H1 (cell line): ENCODE data around the gene STARD3. TPM values are rescaled to one million over a fixed set of nuclear protein-coding genes. Genes with fewer than 3 reads are reported as not detected.

Experiments
- CTCF ChIA-PET: fragments of 300-600 bp; sonication (Branson Sonifier 250); formaldehyde crosslinking; loops from one replicate; lab custom pipeline; 2021; ENCODE audit not compliant: partially characterized antibody; lab: Charles Lee
- POLR2A ChIA-PET: fragments of 300-600 bp; sonication (Branson Sonifier 250); formaldehyde crosslinking; loops from one replicate; lab custom pipeline; 2021; ENCODE audit warnings: inconsistent platforms; ENCODE audit not compliant: partially characterized antibody; lab: Charles Lee
- DNase-seq, 2 experiments: peaks; one replicate each; pipeline versions ENCODE4 v3.0.0 to v3.0.0-alpha.2; 2010 to 2022; ENCODE audit warnings: low spot score in 2 of 2, low read depth in 1 of 2, mixed read lengths in 1 of 2
- FAIRE-seq: peaks from 2 replicates; lab custom pipeline; 2011; peaks lifted over from hg19 to GRCh38; lab: Jason Lieb, UNC
- H2AFZ ChIP-seq: 2 replicates; pipeline ENCODE4 v1.8.1; 2012; ENCODE audit warnings: low read length, inconsistent platforms
- H2AK5ac ChIP-seq: 2 replicates; pipeline ENCODE4 v1.6.1; 2013; ENCODE audit warnings: low read depth, low read length
- H2BK120ac ChIP-seq: replicated peaks from 2 replicates; pipeline ENCODE3; 2013; ENCODE audit warnings: low read depth, low read length, inconsistent platforms
- H2BK12ac ChIP-seq: 2 replicates; pipeline ENCODE4 v1.6.1; 2013; ENCODE audit warnings: low read depth, low read length
- H2BK15ac ChIP-seq: 2 replicates; pipeline ENCODE4 v1.6.1; 2013; ENCODE audit warnings: low read length
- H2BK20ac ChIP-seq: 2 replicates; pipeline ENCODE4 v1.6.1; 2013; ENCODE audit warnings: low read length
- H2BK5ac ChIP-seq: 2 replicates; pipeline ENCODE4 v1.6.1; 2013; ENCODE audit warnings: low read depth, low read length
- H3K14ac ChIP-seq: 2 replicates; pipeline ENCODE4 v1.6.1; 2013; ENCODE audit warnings: inconsistent platforms; ENCODE audit not compliant: insufficient read length
- H3K18ac ChIP-seq: 2 replicates; pipeline ENCODE4 v1.6.1; 2013; ENCODE audit warnings: low read length; ENCODE audit errors: extremely low read depth
- H3K23ac ChIP-seq: 2 replicates; pipeline ENCODE4 v1.6.1; 2013; ENCODE audit warnings: inconsistent platforms; ENCODE audit not compliant: insufficient read length
- H3K23me2 ChIP-seq: 2 replicates; pipeline ENCODE4 v1.6.1; 2013; ENCODE audit warnings: low read depth, low read length
- H3K27ac ChIP-seq: 2 replicates; pipeline ENCODE4 v1.6.1; 2011; ENCODE audit warnings: low read depth, low read length, inconsistent platforms
- H3K27me3 ChIP-seq, 4 experiments: replicated peaks in 1 of 4; 1 replicate in 1 of 4; 2 replicates in 3 of 4; pipeline versions ENCODE4 v1.6.1 to v1.8.1; 2011 to 2013; ENCODE audit warnings: low read length in 3 of 4, mild to moderate bottlenecking in 3 of 4, inconsistent platforms in 2 of 4, mixed read lengths in 2 of 4, moderate library complexity in 1 of 4; ENCODE audit not compliant: control insufficient read depth in 3 of 4, insufficient read depth in 3 of 4; ENCODE audit errors: extremely low read depth in 1 of 4
- H3K36me3 ChIP-seq, 4 experiments: 2 replicates each; pipeline versions ENCODE4 v1.6.1 to v1.8.1; 2011 to 2013; ENCODE audit warnings: mild to moderate bottlenecking in 4 of 4, low read length in 3 of 4, moderate library complexity in 2 of 4, control low read depth in 1 of 4, inconsistent platforms in 1 of 4; ENCODE audit not compliant: insufficient read depth in 4 of 4, control insufficient read depth in 2 of 4
- H3K4ac ChIP-seq: replicated peaks from 2 replicates; pipeline ENCODE3; 2013; ENCODE audit warnings: low read length, low read depth, mixed read lengths, inconsistent platforms; ENCODE audit not compliant: insufficient read length
- H3K4me1 ChIP-seq, 4 experiments: replicated peaks in 1 of 4; 1 replicate in 1 of 4; 2 replicates in 3 of 4; pipeline versions ENCODE4 v1.6.1 to v1.8.1; 2011 to 2013; ENCODE audit warnings: low read length in 3 of 4, inconsistent platforms in 2 of 4, mixed read lengths in 1 of 4; ENCODE audit not compliant: insufficient read depth in 4 of 4, control insufficient read depth in 3 of 4
- H3K4me2 ChIP-seq, 2 experiments: 2 replicates each; pipeline versions ENCODE4 v1.6.1 to v1.8.1; 2011 to 2013; ENCODE audit warnings: low read depth in 2 of 2, low read length in 2 of 2, control low read depth in 1 of 2, inconsistent platforms in 1 of 2, mild to moderate bottlenecking in 1 of 2; ENCODE audit not compliant: insufficient read depth in 1 of 2
- H3K4me3 ChIP-seq, 4 experiments: fragments of 200-600, 300-600 bp in 1 of 4; sonication (generic), shearing (Covaris generic), sonication (Bioruptor Twin) in 1 of 4; 2 replicates each; pipeline versions ENCODE4 v1.5.1 to v1.8.1; 2011 to 2016; ENCODE audit warnings: low read length in 4 of 4, low read depth in 3 of 4, control low read depth in 2 of 4, inconsistent platforms in 2 of 4, mild to moderate bottlenecking in 2 of 4, mixed read lengths in 1 of 4, moderate library complexity in 1 of 4; ENCODE audit not compliant: insufficient read depth in 2 of 4; ENCODE audit errors: extremely low read depth in 1 of 4
- H3K56ac ChIP-seq: replicated peaks from 2 replicates; pipeline ENCODE3; 2013; ENCODE audit warnings: low read depth, mild to moderate bottlenecking, mixed read lengths, low read length, inconsistent platforms; ENCODE audit not compliant: insufficient read length
- H3K79me1 ChIP-seq: 2 replicates; pipeline ENCODE4 v1.6.1; 2013; ENCODE audit warnings: low read depth, low read length, control low read depth
- H3K79me2 ChIP-seq, 2 experiments: 2 replicates each; pipeline versions ENCODE4 v1.6.1 to v1.8.1; 2012 to 2013; ENCODE audit warnings: low read length in 2 of 2, mild to moderate bottlenecking in 2 of 2, inconsistent platforms in 1 of 2; ENCODE audit not compliant: insufficient read depth in 2 of 2, control insufficient read depth in 1 of 2
- H3K9ac ChIP-seq, 4 experiments: replicated peaks in 1 of 4; 1 replicate in 1 of 4; 2 replicates in 3 of 4; pipeline versions ENCODE4 v1.6.1 to v1.8.1; 2011 to 2013; ENCODE audit warnings: low read depth in 3 of 4, low read length in 3 of 4, control low read depth in 2 of 4, mild to moderate bottlenecking in 2 of 4, moderate library complexity in 2 of 4, inconsistent platforms in 1 of 4; ENCODE audit errors: extremely low read depth in 1 of 4
- H3K9me3 ChIP-seq, 2 experiments: 2 replicates each; pipeline versions ENCODE4 v1.6.1 to v1.8.1; 2012 to 2013; ENCODE audit warnings: mild to moderate bottlenecking in 2 of 2, moderate library complexity in 2 of 2, control low read depth in 1 of 2, inconsistent platforms in 1 of 2, low read depth in 1 of 2, low read length in 1 of 2, mixed read lengths in 1 of 2; ENCODE audit not compliant: insufficient read depth in 2 of 2
- H4K20me1 ChIP-seq, 2 experiments: replicated peaks in 1 of 2; 2 replicates each; pipeline versions ENCODE3 to v1.8.1; 2011 to 2013; ENCODE audit warnings: inconsistent platforms in 2 of 2, low read length in 2 of 2, mild to moderate bottlenecking in 1 of 2; ENCODE audit not compliant: insufficient read depth in 2 of 2, control insufficient read depth in 1 of 2
- H4K5ac ChIP-seq: 2 replicates; pipeline ENCODE4 v1.6.1; 2013; ENCODE audit warnings: low read length, low read depth, mixed read lengths, inconsistent platforms; ENCODE audit not compliant: insufficient read length
- H4K8ac ChIP-seq: 2 replicates; pipeline ENCODE4 v1.8.0; 2013; ENCODE audit warnings: mild to moderate bottlenecking, moderate library complexity, low read length, inconsistent platforms; ENCODE audit not compliant: insufficient read depth; ENCODE audit errors: extremely low read depth
- H4K91ac ChIP-seq: replicated peaks from 2 replicates; pipeline ENCODE3; 2013; ENCODE audit warnings: low read length, mixed read lengths, inconsistent platforms; ENCODE audit not compliant: insufficient read length
- CTBP2 ChIP-seq: IDR thresholded peaks from 2 replicates; pipeline ENCODE4 v1.7.0; 2011; ENCODE audit warnings: borderline replicate concordance, mild to moderate bottlenecking, moderate library complexity, mixed read lengths, low read length; ENCODE audit not compliant: insufficient read depth, insufficient read length
- POU5F1 ChIP-seq: IDR thresholded peaks from 2 replicates; pipeline ENCODE4 v1.6.1; 2011; ENCODE audit warnings: low read depth, mild to moderate bottlenecking, low read length, moderate library complexity
- WGBS, 2 experiments: shearing (Covaris generic) in 1 of 2; methylation state at CpG; one replicate each; pipeline versions ENCODE4 v1.1.6 to v1.1.7; 2013 to 2015; ENCODE audit warnings: low lambda C conversion rate in 2 of 2, mixed read lengths in 2 of 2, inconsistent platforms in 1 of 2, low coverage in 1 of 2, missing lambda C conversion rate in 1 of 2; ENCODE audit not compliant: insufficient replicate concordance in 2 of 2, insufficient coverage in 1 of 2, insufficient read length in 1 of 2; ENCODE audit errors: extremely low coverage in 1 of 2, missing lambda C conversion rate in 1 of 2; 5-methylcytosine and 5-hydroxymethylcytosine counted together
- polyA plus RNA-seq, 7 experiments: library from polyadenylated mRNA; depleted of rRNA in 3 of 7; stranded (reverse) in 5 of 7; unstranded in 2 of 7; fragments of >200 nt in 5 of 7; fragments of 200-250 nt in 2 of 7; gene quantifications; 1 replicate in 5 of 7; 2 replicates in 1 of 7; 4 replicates in 1 of 7; pipeline versions ENCODE4 v1.2.1 to v1.2.3, GENCODE V29; 2011 to 2013; ENCODE audit warnings: missing spikeins in 2 of 7, mixed read lengths in 2 of 7
- total RNA-seq: library from RNA; stranded (reverse); fragmentation: NEBNext Ultra II Directional; extraction: Animal tissue kit (Norgen Biotek cat#: 25700); gene quantifications from 2 replicates; pipeline ENCODE4 v1.2.1, GENCODE V29; 2021

Gene STARD3
- total and polyA plus RNA-seq, 2 of the 8 experiments (the other 6 are each of a cell fraction or from before 2014, with no cell fraction given), result 47.6 to 80.3 TPM

GRCh38 chr17:39665642-39666224, 28.8 kb downstream of the STARD3 start:
- Histone ChIP-seq H2BK15ac (peak overlapping the region; percentile 98; the same call in 1 of the 2 replicates), H2AK5ac (peak overlapping the region; percentile 66), H3K56ac (no peak overlapping the region), H3K14ac (no peak overlapping the region), H2BK120ac (no peak overlapping the region), H3K79me1 (no peaks in the 10 kb centered on the region), H2BK12ac (peak overlapping the region; percentile 75; the same call in 1 of the 2 replicates), H3K4me1 (peaks cover 0 to 48% (median 43%) of the 10 kb centered on the region in 4 experiments; a peak in 6 of 7 replicates), H3K27me3 (peaks cover 0 to 20% (median 6%) of the 10 kb centered on the region in 4 experiments; a peak in 4 of 7 replicates), H4K20me1 (peaks cover 0 to 2% of the 10 kb centered on the region in 2 experiments), H2BK5ac (peak overlapping the region; percentile 39; the same call in 1 of the 2 replicates), H3K23me2 (peaks cover 11% of the 10 kb centered on the region; the same call in 1 of the 2 replicates), H4K5ac (no peak overlapping the region), H3K18ac (no peak overlapping the region; the same call in 1 of the 2 replicates), H3K9ac (no peak overlapping the region), H3K27ac (no peak overlapping the region), H3K4me2 (no peak overlapping the region), H3K4me3 (no peak overlapping the region), H3K23ac (no peak overlapping the region), H3K9me3 (no peaks in the 10 kb centered on the region), H3K36me3 (peaks cover 0 to 5% (median 1%) of the 10 kb centered on the region in 4 experiments; a peak in 3 of 8 replicates), H2BK20ac (peak overlapping the region; percentile 61; the same call in 1 of the 2 replicates), H4K91ac (peak overlapping the region; percentile 13), H2AFZ (no peak overlapping the region), H3K4ac (peak overlapping the region; percentile 2), H3K79me2 (no peaks in the 10 kb centered on the region), H4K8ac (no peak overlapping the region; the same call in 1 of the 2 replicates)
- WGBS, 2 experiments, result 81% methylated on average over 17 of the region's 17 CpGs; no CpG with 5 or more reads in 1 of the 2 experiments
- CTCF ChIA-PET, result interaction anchor here (0.7 to 52.4 kb wide), 9 partner anchors 9 to 139 kb away, joined by 3 to 1885 read pairs (median 3); partner anchors contain the start of genes MIEN1, PGAP3, PPP1R1B and STARD3
- FAIRE-seq (no peak), DNase-seq (no peak)
- POLR2A ChIA-PET, result interaction anchor here (0.7 to 32.5 kb wide), 9 partner anchors 15 to 190 kb away, joined by 3 to 708 read pairs (median 3); partner anchors contain the start of genes ERBB2 and PGAP3
- TF ChIP-seq POU5F1, result no peak
- peak; percentile 29 for TF ChIP-seq CTBP2
